Metanephros (tissue), 2 donors: ENCODE measurements around the gene HDC. TPM values are rescaled to one million over a fixed set of nuclear protein-coding genes. Genes with fewer than 3 reads are reported as not detected.

Experiments used
- small RNA-seq: library from RNA; depleted of rRNA; stranded (forward); fragments of <200 nt; gene quantifications from one replicate; pipeline ENCODE3, GENCODE V24; 2014; ENCODE audit warnings: low replicate concordance
- total RNA-seq: library from RNA; depleted of rRNA; stranded (reverse); fragments of >200 nt; gene quantifications from one replicate; pipeline ENCODE4 v1.2.3, GENCODE V29; 2014

Gene HDC, protein sequence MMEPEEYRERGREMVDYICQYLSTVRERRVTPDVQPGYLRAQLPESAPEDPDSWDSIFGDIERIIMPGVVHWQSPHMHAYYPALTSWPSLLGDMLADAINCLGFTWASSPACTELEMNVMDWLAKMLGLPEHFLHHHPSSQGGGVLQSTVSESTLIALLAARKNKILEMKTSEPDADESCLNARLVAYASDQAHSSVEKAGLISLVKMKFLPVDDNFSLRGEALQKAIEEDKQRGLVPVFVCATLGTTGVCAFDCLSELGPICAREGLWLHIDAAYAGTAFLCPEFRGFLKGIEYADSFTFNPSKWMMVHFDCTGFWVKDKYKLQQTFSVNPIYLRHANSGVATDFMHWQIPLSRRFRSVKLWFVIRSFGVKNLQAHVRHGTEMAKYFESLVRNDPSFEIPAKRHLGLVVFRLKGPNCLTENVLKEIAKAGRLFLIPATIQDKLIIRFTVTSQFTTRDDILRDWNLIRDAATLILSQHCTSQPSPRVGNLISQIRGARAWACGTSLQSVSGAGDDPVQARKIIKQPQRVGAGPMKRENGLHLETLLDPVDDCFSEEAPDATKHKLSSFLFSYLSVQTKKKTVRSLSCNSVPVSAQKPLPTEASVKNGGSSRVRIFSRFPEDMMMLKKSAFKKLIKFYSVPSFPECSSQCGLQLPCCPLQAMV
- total RNA-seq: 1.3 TPM

GRCh38 chr15:50265620-50266019 lies at the start of gene HDC:
TSS of gene HDC (minus strand) at chr15:50265726. CDS start at chr15:50265623, 103 bp downstream.

Small RNAs within 50 kb of the gene (small RNA-seq; reads per million reads assigned to genes)
- gene RF00019: not detected

Other genes with a start within 250 kb of the HDC start
- gene ATP8B4, start 146.5 kb downstream of the HDC start, total RNA-seq: 16.1 TPM
- gene SLC27A2, start 83.5 kb downstream of the HDC start, total RNA-seq: 38.2 TPM
- 35.2 TPM for gene GABPB1, start 89.5 kb upstream of the HDC start, total RNA-seq
- 59.3 TPM for gene USP8, start 158.7 kb upstream of the HDC start, total RNA-seq